GM10847 (cell line): ENCODE results near the gene AJM1.
A peak's percentile ranks its signal among the peaks of the same experiment; 100 is the strongest.

Experiments
- POLR2A ChIP-seq: IDR thresholded peaks from 2 replicates; pipeline ENCODE4 v1.6.1; 2011; ENCODE audit not compliant: insufficient read length; ENCODE audit errors: extremely low read depth

The AJM1 gene

GRCh38 chr9:136857581-136858412, 15.5 kb downstream of the AJM1 start:
- no peak for TF ChIP-seq POLR2A

DNA sequence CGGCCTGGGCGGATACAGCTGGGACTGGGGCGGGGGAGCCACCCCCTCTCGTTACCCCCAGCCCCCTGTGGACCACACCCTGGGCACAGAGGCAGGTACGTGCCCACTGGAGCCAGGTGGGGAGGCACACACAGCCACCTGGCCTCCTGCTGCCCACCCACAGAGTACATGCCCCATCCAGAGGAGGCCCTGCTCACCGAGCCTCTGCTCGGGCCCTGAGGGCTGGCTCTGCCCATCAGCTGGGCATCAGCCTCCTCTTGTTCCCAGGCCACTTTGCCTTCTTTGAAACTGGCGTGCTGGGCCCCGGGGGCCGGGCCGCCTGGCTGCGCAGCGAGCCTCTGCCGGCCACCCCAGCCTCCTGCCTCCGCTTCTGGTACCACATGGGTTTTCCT, 16.2 kb downstream of the AJM1 start:
- TF ChIP-seq POLR2A, result no peak

DNA sequence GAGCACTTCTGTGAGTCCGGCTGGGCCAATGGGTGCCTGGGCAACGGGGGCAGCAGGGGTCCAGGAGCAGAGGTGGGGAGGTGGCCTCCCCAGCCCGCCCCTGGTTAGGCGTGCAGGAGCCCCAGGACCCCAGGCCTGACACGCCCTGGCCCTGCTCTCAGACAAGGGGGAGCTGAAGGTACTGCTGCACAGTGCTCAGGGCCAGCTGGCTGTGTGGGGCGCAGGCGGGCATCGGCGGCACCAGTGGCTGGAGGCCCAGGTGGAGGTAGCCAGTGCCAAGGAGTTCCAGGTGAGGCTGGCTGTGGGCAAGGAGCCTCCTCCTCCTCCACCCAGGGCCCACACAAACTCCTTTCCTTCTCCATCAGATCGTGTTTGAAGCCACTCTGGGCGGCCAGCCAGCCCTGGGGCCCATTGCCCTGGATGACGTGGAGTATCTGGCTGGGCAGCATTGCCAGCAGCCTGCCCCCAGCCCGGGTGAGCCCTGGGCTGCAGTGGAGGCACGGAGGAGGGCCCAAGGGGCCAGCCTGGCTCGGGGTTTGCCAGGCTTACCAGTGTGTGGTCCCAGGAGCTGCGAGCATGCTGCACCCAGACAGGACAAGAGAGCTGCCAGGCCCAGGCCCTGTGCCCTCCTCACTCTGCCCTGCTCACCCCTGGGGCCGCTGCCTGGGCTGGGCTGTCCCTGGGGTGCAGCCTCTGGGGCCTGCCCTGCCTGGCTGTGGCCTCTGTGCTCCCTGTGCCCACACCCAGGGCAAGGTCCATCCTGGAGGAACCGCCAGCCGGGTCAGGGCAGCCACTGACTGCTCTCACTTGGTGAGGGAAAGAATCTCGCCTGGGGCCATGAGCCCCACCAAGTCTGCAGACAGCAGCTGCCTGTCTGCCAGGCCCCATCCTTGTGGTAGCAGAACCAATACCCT, 16.8 kb downstream of the AJM1 start:
- no peak for TF ChIP-seq POLR2A

- TF ChIP-seq POLR2A, result no peak
These were observed 18.3 kb downstream of the AJM1 start for GRCh38 chr9:136860529-136860928.

GRCh38 chr9:136860933-136861873, 18.9 kb downstream of the AJM1 start:
- peak; percentile 11 for TF ChIP-seq POLR2A

GRCh38 chr9:136861874-136862457, 19.7 kb downstream of the AJM1 start:
- no peak for TF ChIP-seq POLR2A

- no peak for TF ChIP-seq POLR2A
These were observed 20.8 kb downstream of the AJM1 start for GRCh38 chr9:136862849-136863622.

GRCh38 chr9:136863623-136864273, 21.5 kb downstream of the AJM1 start:
- TF ChIP-seq POLR2A, result no peak

DNA sequence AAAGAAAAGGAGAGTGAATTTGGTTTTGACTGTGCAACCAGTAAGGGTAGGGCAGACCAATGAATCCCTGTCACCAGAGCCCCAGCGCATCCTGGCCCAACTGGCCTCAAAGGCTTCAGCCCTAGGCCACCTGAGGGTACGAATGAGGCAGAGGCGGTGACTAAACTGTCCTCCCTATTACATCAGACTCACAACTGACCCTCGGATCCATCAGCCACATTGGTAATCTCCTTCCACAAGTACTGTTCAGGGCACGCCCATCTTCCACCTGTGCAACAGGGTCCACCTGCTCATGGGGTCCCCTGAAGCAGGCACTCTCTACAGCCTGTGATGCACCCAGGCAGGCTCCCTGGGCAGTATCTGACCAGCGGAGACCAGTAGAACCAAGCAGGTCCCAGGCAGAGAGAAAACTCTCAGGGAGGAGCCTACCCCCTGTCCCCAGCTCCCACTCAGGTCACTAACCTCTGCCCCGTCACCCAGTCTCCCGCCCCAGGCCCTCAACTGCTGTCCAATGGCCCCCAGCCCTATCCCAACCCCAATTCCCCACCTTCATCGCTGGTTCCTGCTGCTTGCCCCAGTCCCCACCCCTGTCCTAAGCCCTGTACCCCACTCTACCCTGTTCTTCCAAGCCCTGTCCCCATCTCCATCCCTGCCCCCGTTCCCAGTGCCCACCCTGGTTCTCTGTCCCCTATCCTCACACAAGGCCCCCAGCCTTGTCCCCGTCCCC, 22.9 kb downstream of the AJM1 start:
- TF ChIP-seq POLR2A, result no peak

DNA sequence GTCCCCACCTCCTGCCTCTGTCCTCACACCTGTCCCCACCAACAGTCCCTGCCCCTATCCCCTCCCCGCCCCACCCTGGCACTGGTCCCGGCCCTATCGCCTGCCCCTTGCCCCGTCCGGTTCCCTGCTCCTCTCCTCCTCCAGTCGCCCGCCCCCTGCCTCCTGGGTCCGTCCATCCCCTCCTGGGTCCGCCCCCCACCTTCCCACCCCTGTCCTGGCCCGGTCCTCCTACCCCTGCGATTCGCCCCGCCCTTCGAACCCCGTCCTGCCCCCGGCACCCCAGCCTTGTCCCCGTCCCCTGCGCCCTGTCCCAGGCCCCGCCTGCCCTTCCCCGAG, 23.5 kb downstream of the AJM1 start:
- TF ChIP-seq POLR2A, result no peak

GRCh38 chr9:136867480-136867879, 25.2 kb downstream of the AJM1 start:
- TF ChIP-seq POLR2A, result no peak

GRCh38 chr9:136867917-136868316, 25.6 kb downstream of the AJM1 start:
- no peak for TF ChIP-seq POLR2A

- TF ChIP-seq POLR2A, result no peak
These were observed 26.4 kb downstream of the AJM1 start for GRCh38 chr9:136868644-136869043.
